GM23248 (cell line): ENCODE data around the gene MACROD2.

Source experiments
- EZH2 ChIP-seq: fragments of 200-600 bp; sonication (generic); IDR thresholded peaks from 2 replicates; pipeline ENCODE4 v1.6.1; 2018; ENCODE audit warnings: antibody characterized with exemption, mild to moderate bottlenecking; ENCODE audit not compliant: insufficient read depth, poor library complexity, severe bottlenecking
- EZH2phosphoT487 ChIP-seq: fragments of 200-600 bp; sonication (generic); IDR thresholded peaks from 2 replicates; pipeline ENCODE4 v1.6.1; 2018; ENCODE audit warnings: antibody characterized with exemption, moderate library complexity, mild to moderate bottlenecking, low read depth; ENCODE audit not compliant: insufficient read depth

DNA sequence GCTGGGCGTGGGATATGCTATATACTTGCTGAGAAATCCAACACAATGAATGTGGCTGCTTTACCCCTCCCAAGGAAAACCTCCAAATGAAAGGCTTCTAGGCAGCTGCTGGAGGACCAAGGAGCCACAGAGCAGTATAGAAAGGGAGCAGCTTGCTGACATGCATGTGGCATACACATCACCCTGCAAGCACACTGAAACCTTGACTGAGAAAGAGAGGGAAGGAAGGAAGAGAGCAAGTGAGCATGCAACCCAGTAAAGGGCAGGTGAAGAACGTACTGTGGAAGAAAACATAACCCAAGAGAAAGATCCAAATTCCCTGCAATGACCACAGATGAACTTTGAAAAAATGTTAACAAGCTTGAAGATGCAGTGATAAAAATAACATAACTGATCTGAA is 2034.9 kb downstream of the MACROD2 start:
- no peak for TF ChIP-seq EZH2
- no peak for TF ChIP-seq EZH2phosphoT487
